Stomach (tissue), 4 donors: ENCODE measurements around the gene THUMPD2.

ENCODE experiments used
- POLR2A ChIP-seq, 4 donors: fragments of 450-650 bp; IDR thresholded peaks; one replicate each; pipeline ENCODE4 v1.6.1; 2016; ENCODE audit warnings: antibody characterized with exemption in 4 of 4, control low read depth in 2 of 4, mild to moderate bottlenecking in 1 of 4, moderate library complexity in 1 of 4
- POLR2AphosphoS5 ChIP-seq, 3 donors: sonication (generic); formaldehyde crosslinking; IDR thresholded peaks; one replicate each; pipeline ENCODE4 v1.6.1; 2016; ENCODE audit warnings: antibody characterized with exemption in 3 of 3
- TF ChIP-seq, protein P1 (sequence below), 7 experiments: fragments of 450-650 bp in 4 of 7; fragments of 200-600 bp in 3 of 7; sonication (generic) in 3 of 7; IDR thresholded peaks; one replicate each; pipeline ENCODE4 v1.5.1; 2016 to 2019; ENCODE audit warnings: antibody characterized with exemption in 7 of 7, control low read depth in 2 of 7, mild to moderate bottlenecking in 1 of 7

DNA sequence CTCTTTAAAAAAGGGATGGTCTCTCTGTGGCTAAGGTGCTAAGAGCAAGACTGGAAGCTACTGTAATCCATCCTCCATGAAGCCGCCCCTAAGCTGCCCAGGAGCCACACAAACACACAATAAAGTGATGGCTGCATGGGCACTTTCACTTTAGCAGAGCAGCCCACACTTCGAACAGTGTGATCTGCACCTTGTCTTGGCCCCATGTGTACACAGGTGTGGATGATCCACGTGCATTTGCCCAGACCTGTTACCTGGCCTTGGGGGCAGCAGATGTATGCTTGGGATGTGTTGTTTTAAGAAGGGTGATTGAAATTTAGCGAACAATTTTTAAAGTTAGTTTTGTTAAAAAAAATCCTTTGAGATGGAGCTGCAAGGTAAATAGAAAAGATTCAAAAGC lies 73.4 kb downstream of the THUMPD2 start:
- TF ChIP-seq, protein P1, sequence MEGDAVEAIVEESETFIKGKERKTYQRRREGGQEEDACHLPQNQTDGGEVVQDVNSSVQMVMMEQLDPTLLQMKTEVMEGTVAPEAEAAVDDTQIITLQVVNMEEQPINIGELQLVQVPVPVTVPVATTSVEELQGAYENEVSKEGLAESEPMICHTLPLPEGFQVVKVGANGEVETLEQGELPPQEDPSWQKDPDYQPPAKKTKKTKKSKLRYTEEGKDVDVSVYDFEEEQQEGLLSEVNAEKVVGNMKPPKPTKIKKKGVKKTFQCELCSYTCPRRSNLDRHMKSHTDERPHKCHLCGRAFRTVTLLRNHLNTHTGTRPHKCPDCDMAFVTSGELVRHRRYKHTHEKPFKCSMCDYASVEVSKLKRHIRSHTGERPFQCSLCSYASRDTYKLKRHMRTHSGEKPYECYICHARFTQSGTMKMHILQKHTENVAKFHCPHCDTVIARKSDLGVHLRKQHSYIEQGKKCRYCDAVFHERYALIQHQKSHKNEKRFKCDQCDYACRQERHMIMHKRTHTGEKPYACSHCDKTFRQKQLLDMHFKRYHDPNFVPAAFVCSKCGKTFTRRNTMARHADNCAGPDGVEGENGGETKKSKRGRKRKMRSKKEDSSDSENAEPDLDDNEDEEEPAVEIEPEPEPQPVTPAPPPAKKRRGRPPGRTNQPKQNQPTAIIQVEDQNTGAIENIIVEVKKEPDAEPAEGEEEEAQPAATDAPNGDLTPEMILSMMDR (IDR thresholded peaks at IDR 0.05), result no peak
- TF ChIP-seq POLR2AphosphoS5 (IDR thresholded peaks at IDR 0.05) (no peak), POLR2A (IDR thresholded peaks at IDR 0.05) (no peak)
